Thoracic aorta (tissue), 2 donors: ENCODE measurements around the gene ANKRD23. TPM values are rescaled to one million over a fixed set of nuclear protein-coding genes. Genes with fewer than 3 reads are reported as not detected.
"Not testable (repeated sequence)": the region's sequence is repeated elsewhere in the genome, so short reads cannot be mapped to it uniquely, and the experiment has no call there.

Experiments used
- ATAC-seq: fragments of 150-250 bp; one replicate; pipeline ENCODE4 v1.8.0; 2017; ENCODE audit warnings: low read depth; ENCODE audit not compliant: insufficient number of reproducible peaks, low FRiP score
- DNase-seq: peaks from one replicate; pipeline ENCODE4 v3.0.0-alpha.2; 2020; ENCODE audit warnings: low spot score
- H3K27ac ChIP-seq, 2 donors: fragments of 200-600 bp; sonication (generic); 1 replicate in 1 of 2; 2 replicates in 1 of 2; pipeline ENCODE4 v1.5.1; 2016; ENCODE audit warnings: mild to moderate bottlenecking in 2 of 2, moderate library complexity in 2 of 2
- H3K27me3 ChIP-seq: fragments of 200-600 bp; sonication (generic); replicated peaks from 2 replicates; pipeline ENCODE4 v1.6.0; 2016; ENCODE audit warnings: mild to moderate bottlenecking; ENCODE audit not compliant: insufficient read depth
- H3K36me3 ChIP-seq: fragments of 200-600 bp; sonication (generic); one replicate; pipeline ENCODE4 v1.5.1; 2016
- H3K4me1 ChIP-seq, 2 donors: fragments of 200-600 bp; sonication (generic); 1 replicate in 1 of 2; 2 replicates in 1 of 2; pipeline versions ENCODE4 v1.5.1 to v1.6.0; 2016; ENCODE audit warnings: low read depth in 2 of 2, mild to moderate bottlenecking in 1 of 2; ENCODE audit not compliant: control insufficient read depth in 1 of 2
- H3K4me3 ChIP-seq: fragments of 200-600 bp; sonication (generic); 2 replicates; pipeline ENCODE4 v1.5.1; 2016; ENCODE audit warnings: mild to moderate bottlenecking
- H3K9me3 ChIP-seq: fragments of 200-600 bp; sonication (generic); 2 replicates; pipeline ENCODE4 v1.5.1; 2016
- CTCF ChIP-seq: fragments of 200-600 bp; sonication (generic); IDR thresholded peaks from one replicate; pipeline ENCODE4 v1.5.1; 2019; ENCODE audit warnings: antibody characterized with exemption
- total RNA-seq, 2 donors: library from RNA; depleted of rRNA; stranded (reverse); fragments of >200 nt; gene quantifications; one replicate each; pipeline versions ENCODE4 v1.1.0 to v1.2.3, GENCODE V29; 2016

ANKRD23 gene
- total RNA-seq, 2 donors from 2014 or later: 6.0 to 8.4 TPM

- no peaks in the 10 kb centered on the region for H3K36me3 ChIP-seq
- no peak for ATAC-seq
- no peak for TF ChIP-seq CTCF
- no peak for DNase-seq
- H3K27me3 ChIP-seq: no peaks in the 10 kb centered on the region
- no peak overlapping the region for H3K4me3 ChIP-seq
- no peaks in the 10 kb centered on the region for H3K9me3 ChIP-seq
- H3K4me1 ChIP-seq: peaks cover 0 to 8% of the 10 kb centered on the region in 2 donors
- H3K27ac ChIP-seq: no peak overlapping the region
Observed at GRCh38 chr2:96807127-96807471, 36.7 kb downstream of the ANKRD23 start.

GRCh38 chr2:96806468-96807126 is 37.2 kb downstream of the ANKRD23 start:
- Histone ChIP-seq H3K9me3 (no peaks in the 10 kb centered on the region), H3K4me3 (no peak overlapping the region), H3K4me1 (peaks cover 0 to 3% of the 10 kb centered on the region in 2 donors), H3K27me3 (no peaks in the 10 kb centered on the region), H3K27ac (no peak overlapping the region), H3K36me3 (no peaks in the 10 kb centered on the region)
- ATAC-seq: no peak
- TF ChIP-seq CTCF: no peak
- no peak for DNase-seq

GRCh38 chr2:96805946-96806345 is 37.9 kb downstream of the ANKRD23 start:
- not testable (repeated sequence) for H3K27ac ChIP-seq, ATAC-seq, H3K4me3 ChIP-seq, DNase-seq, H3K4me1 ChIP-seq, H3K27me3 ChIP-seq, H3K9me3 ChIP-seq, H3K36me3 ChIP-seq

GRCh38 chr2:96804986-96805385 is 38.8 kb downstream of the ANKRD23 start:
- ATAC-seq (no peak), DNase-seq (no peak)
- Histone ChIP-seq H3K27ac (no peak overlapping the region), H3K9me3 (no peaks in the 10 kb centered on the region), H3K27me3 (no peaks in the 10 kb centered on the region), H3K4me1 (peaks cover 3 to 7% of the 10 kb centered on the region in 2 donors), H3K36me3 (no peaks in the 10 kb centered on the region), H3K4me3 (no peak overlapping the region)
- no peak for TF ChIP-seq CTCF

- no peak for TF ChIP-seq CTCF
- DNase-seq: no peak
- Histone ChIP-seq H3K27me3 (no peaks in the 10 kb centered on the region), H3K27ac (no peak overlapping the region), H3K4me3 (no peak overlapping the region), H3K36me3 (peaks cover 7% of the 10 kb centered on the region), H3K9me3 (no peaks in the 10 kb centered on the region), H3K4me1 (peaks cover 3 to 7% of the 10 kb centered on the region in 2 donors)
- ATAC-seq: no peak
Observed at GRCh38 chr2:96802721-96803120, 41.1 kb downstream of the ANKRD23 start.
